ENCODE data around the gene ALDH3B2.

GRCh38 chr11:67631411-67631810 lies 43.0 kb downstream of the ALDH3B2 start:
- TF ChIP-seq CTCF (IDR thresholded peaks at IDR 0.05; ENCODE audit: insufficient read depth, low read length, poor library complexity, severe bottlenecking) (no peak), EZH2phosphoT487 (conservative IDR thresholded peaks at IDR 0.05; ENCODE audit: low read length) (no peak)
